ENCODE results near the gene SPON1. TPM values are rescaled to one million over a fixed set of nuclear protein-coding genes. Genes with fewer than 3 reads are reported as not detected.
"Not testable (repeated sequence)": the region's sequence is repeated elsewhere in the genome, so short reads cannot be mapped to it uniquely, and the experiment has no call there.

Gene SPON1
- total and polyA plus RNA-seq, 9 donors = 11.9 to 112 (median 56.4) TPM

GRCh38 chr11:13983081-13983751 lies 20.7 kb downstream of the SPON1 start:
- H3K9me3 ChIP-seq = no peaks in the 10 kb centered on the region
- H3K27me3 ChIP-seq = no peaks in the 10 kb centered on the region
- no peaks in the 10 kb centered on the region for H3K4me1 ChIP-seq (ENCODE audit: insufficient read depth)
- WGBS, 3 donors = 18 to 45% (median 19%) methylated on average over 12 of the region's 12 CpGs
- peak overlapping the region in 1 of 2 donors; percentile 43 for H3K27ac ChIP-seq
- intact Hi-C loops (cut with DNase I) = no loop called here
- TF ChIP-seq POLR2A (IDR thresholded peaks at IDR 0.05) (no peak), CTCF (IDR thresholded peaks at IDR 0.05) (no peak), EP300 (IDR thresholded peaks at IDR 0.05) (no peak)
- H3K36me3 ChIP-seq = no peaks in the 10 kb centered on the region
- H3K4me3 ChIP-seq = no peak overlapping the region
- peak; percentile 26 to 43 (median 36) for DNase-seq

GRCh38 chr11:13984616-13985450 lies 22.3 kb downstream of the SPON1 start:
- intact Hi-C loops (cut with DNase I) = no loop called here
- H3K27ac ChIP-seq = no peak overlapping the region

GRCh38 chr11:13986695-13987094 lies 24.2 kb downstream of the SPON1 start:
- H3K9me3 ChIP-seq; H3K36me3 ChIP-seq; H3K27me3 ChIP-seq; H3K27ac ChIP-seq; H3K4me1 ChIP-seq (ENCODE audit: insufficient read depth); H3K4me3 ChIP-seq; DNase-seq; intact Hi-C loops (cut with DNase I): not testable (repeated sequence)
- WGBS, 3 donors = 90 to 94% (median 90%) methylated on average over 5 of the region's 5 CpGs

More at GRCh38 chr11:13984616-13985450, 22.3 kb downstream of the SPON1 start:
- no peaks in the 10 kb centered on the region for H3K9me3 ChIP-seq
- H3K4me3 ChIP-seq = no peak overlapping the region
- WGBS, 3 donors = 61 to 77% (median 75%) methylated on average over 4 of the region's 4 CpGs
- DNase-seq = no peak
- no peak for TF ChIP-seq POLR2A (IDR thresholded peaks at IDR 0.05)
- TF ChIP-seq EP300 (IDR thresholded peaks at IDR 0.05) = no peak
- TF ChIP-seq CTCF (IDR thresholded peaks at IDR 0.05) = no peak
- H3K4me1 ChIP-seq (ENCODE audit: insufficient read depth) = no peaks in the 10 kb centered on the region
- H3K27me3 ChIP-seq = no peaks in the 10 kb centered on the region
- H3K36me3 ChIP-seq = no peaks in the 10 kb centered on the region

- WGBS, 3 donors = 75 to 92% (median 83%) methylated on average over 15 of the region's 15 CpGs
- H3K9me3 ChIP-seq; H3K27me3 ChIP-seq; intact Hi-C loops (cut with DNase I); H3K27ac ChIP-seq; H3K36me3 ChIP-seq; DNase-seq; H3K4me3 ChIP-seq; H3K4me1 ChIP-seq (ENCODE audit: insufficient read depth): not testable (repeated sequence)
Observed at GRCh38 chr11:13992158-13992856, 29.8 kb downstream of the SPON1 start.

- 81 to 83% (median 81%) methylated on average over 7 of the region's 7 CpGs for WGBS, 3 donors
- H3K27me3 ChIP-seq = no peaks in the 10 kb centered on the region
- no peaks in the 10 kb centered on the region for H3K9me3 ChIP-seq
- intact Hi-C loops (cut with DNase I) = no loop called here
- H3K4me3 ChIP-seq = no peak overlapping the region
- no peak overlapping the region for H3K27ac ChIP-seq
- H3K36me3 ChIP-seq = no peaks in the 10 kb centered on the region
- no peak for DNase-seq
- no peak for TF ChIP-seq POLR2A (IDR thresholded peaks at IDR 0.05)
- TF ChIP-seq EP300 (IDR thresholded peaks at IDR 0.05) = no peak
- TF ChIP-seq CTCF (IDR thresholded peaks at IDR 0.05) = no peak
- H3K4me1 ChIP-seq (ENCODE audit: insufficient read depth) = no peaks in the 10 kb centered on the region
Observed at GRCh38 chr11:13993096-13993765, 30.7 kb downstream of the SPON1 start.

Data from ovary (tissue), 9 donors.